ENCODE measurements around the gene PSMD1.

GRCh38 chr2:231200805-231201474 is 144.3 kb downstream of the PSMD1 start:
- no peak for TF ChIP-seq CTCF (conservative IDR thresholded peaks at IDR 0.05 in 1 of 2, IDR thresholded peaks at IDR 0.05 in 1 of 2; ENCODE audit: extremely low read depth in 1 of 2, insufficient read depth in 1 of 2, low read depth in 1 of 2, low read length in 2 of 2)
- TF ChIP-seq EZH2 (IDR thresholded peaks at IDR 0.05; ENCODE audit: borderline replicate concordance, low read length): no peak
